MM.1S (cell line): Measurements from ENCODE around the gene IPCEF1.

Experiments
- DNase-seq: peaks from one replicate; pipeline ENCODE4 v3.0.0-alpha.2; 2015
- H2AFZ ChIP-seq: fragments of 300-600 bp; sonication (generic); 2 replicates; pipeline ENCODE4 v1.6.0; 2016; ENCODE audit warnings: antibody characterized with exemption, low read length
- H3F3A ChIP-seq: fragments of 300-600 bp; sonication (generic); 2 replicates; pipeline ENCODE4 v1.6.1; 2016; ENCODE audit warnings: mild to moderate bottlenecking, antibody characterized with exemption, low read length, moderate library complexity, mixed read lengths; ENCODE audit not compliant: insufficient read depth
- H3K27ac ChIP-seq: fragments of 300-600 bp; sonication (generic); 2 replicates; pipeline ENCODE4 v1.5.1; 2016; ENCODE audit warnings: mild to moderate bottlenecking, low read length
- H3K27me3 ChIP-seq: fragments of 300-600 bp; sonication (generic); replicated peaks from 2 replicates; pipeline ENCODE4 v1.6.0; 2016; ENCODE audit warnings: low read length; ENCODE audit not compliant: insufficient read depth
- H3K36me3 ChIP-seq: fragments of 300-600 bp; sonication (generic); replicated peaks from 2 replicates; pipeline ENCODE4 v1.6.1; 2016; ENCODE audit warnings: mild to moderate bottlenecking, low read length, mixed read lengths; ENCODE audit not compliant: insufficient read depth
- H3K4me1 ChIP-seq: fragments of 300-600 bp; sonication (generic); 2 replicates; pipeline ENCODE4 v1.6.1; 2016; ENCODE audit warnings: low read length, mixed read lengths
- H3K4me2 ChIP-seq: fragments of 300-600 bp; sonication (generic); 2 replicates; pipeline ENCODE4 v1.6.0; 2016; ENCODE audit warnings: low read depth, low read length
- H3K4me3 ChIP-seq: fragments of 300-600 bp; sonication (generic); 2 replicates; pipeline ENCODE4 v1.5.1; 2016; ENCODE audit warnings: low read length, mixed read lengths
- H3K79me2 ChIP-seq: fragments of 300-600 bp; sonication (generic); 2 replicates; pipeline ENCODE4 v1.6.1; 2016; ENCODE audit warnings: mixed run types, low read length, mixed read lengths
- H3K9ac ChIP-seq: fragments of 300-600 bp; sonication (generic); 2 replicates; pipeline ENCODE4 v1.6.1; 2016; ENCODE audit warnings: low read length, mixed read lengths
- H3K9me2 ChIP-seq: fragments of 300-600 bp; sonication (generic); replicated peaks from 2 replicates; pipeline ENCODE4 v1.6.1; 2016; ENCODE audit warnings: mild to moderate bottlenecking, low read length, mixed read lengths; ENCODE audit not compliant: insufficient read depth
- H3K9me3 ChIP-seq: fragments of 300-600 bp; sonication (generic); replicated peaks from 2 replicates; pipeline ENCODE4 v1.6.1; 2016; ENCODE audit warnings: mild to moderate bottlenecking, low read length, mixed read lengths; ENCODE audit not compliant: insufficient read depth
- H4K20me1 ChIP-seq: fragments of 300-600 bp; sonication (generic); 2 replicates; pipeline ENCODE4 v1.6.1; 2016; ENCODE audit warnings: mild to moderate bottlenecking, low read length, moderate library complexity, mixed read lengths; ENCODE audit not compliant: insufficient read depth
- EZH2 ChIP-seq: fragments of 300-600 bp; sonication (generic); optimal IDR thresholded peaks from 2 replicates; pipeline ENCODE3; 2017; ENCODE audit warnings: low read depth, mild to moderate bottlenecking, antibody characterized with exemption, low read length, mixed read lengths
- EZH2phosphoT487 ChIP-seq: fragments of 300-600 bp; sonication (generic); IDR thresholded peaks from 2 replicates; pipeline ENCODE4 v1.6.1; 2018; ENCODE audit warnings: antibody characterized with exemption, low read length
- TF ChIP-seq, protein P1 (sequence below): fragments of 300-600 bp; sonication (generic); IDR thresholded peaks from 2 replicates; pipeline ENCODE4 v1.5.1; 2016; ENCODE audit warnings: antibody characterized with exemption, low read length, mixed read lengths

Gene IPCEF1

DNA sequence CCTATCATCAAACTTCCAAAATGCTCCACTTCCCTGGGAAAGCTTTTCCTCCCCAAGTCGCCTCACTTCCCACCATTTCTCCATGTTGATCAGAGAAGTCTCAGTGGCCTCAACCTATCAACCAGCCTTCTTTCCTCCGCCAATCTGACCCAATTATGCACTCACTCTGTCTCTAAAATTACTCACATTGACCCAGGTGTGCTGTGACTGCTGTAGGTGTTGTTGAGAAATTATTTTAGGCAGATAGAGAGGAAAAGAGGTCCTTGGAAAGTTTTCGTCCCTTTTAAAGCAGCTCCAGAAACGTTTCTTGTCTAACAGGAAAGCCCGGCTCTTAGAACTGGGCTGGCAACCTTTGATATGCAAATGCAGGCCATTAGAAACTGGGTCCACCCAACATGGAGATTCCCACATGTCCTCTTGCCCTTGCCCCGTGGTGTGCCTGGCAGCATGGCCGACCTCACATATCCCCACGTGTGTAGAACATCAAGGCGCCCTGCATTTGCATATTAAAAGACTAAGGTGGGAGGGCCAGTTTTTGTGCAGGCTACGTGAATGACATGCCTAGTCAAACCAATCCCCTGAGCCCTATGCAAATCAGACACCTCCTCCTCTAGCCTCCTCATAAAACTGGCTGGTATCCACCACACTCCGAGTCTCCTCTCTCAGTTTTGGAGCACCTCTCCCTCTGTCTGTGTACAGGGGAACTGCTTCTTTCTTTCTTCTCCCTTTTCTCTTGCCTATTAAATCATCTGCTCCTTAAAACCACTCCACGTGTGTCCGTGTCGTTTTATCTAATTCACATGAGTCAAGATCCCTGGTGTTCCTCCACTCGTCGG lies 12.9 kb downstream of the IPCEF1 start:
- DNase-seq, result no peak
- Histone ChIP-seq H3K9ac (no peak overlapping the region), H3K9me2 (no peaks in the 10 kb centered on the region), H3K9me3 (no peaks in the 10 kb centered on the region), H3K79me2 (no peaks in the 10 kb centered on the region), H2AFZ (no peak overlapping the region), H3K4me3 (no peak overlapping the region), H3K4me2 (no peak overlapping the region), H3K27ac (no peak overlapping the region), H3F3A (no peaks in the 10 kb centered on the region), H3K4me1 (no peaks in the 10 kb centered on the region), H4K20me1 (no peaks in the 10 kb centered on the region), H3K27me3 (no peaks in the 10 kb centered on the region), H3K36me3 (no peaks in the 10 kb centered on the region)
- TF ChIP-seq, protein P1, sequence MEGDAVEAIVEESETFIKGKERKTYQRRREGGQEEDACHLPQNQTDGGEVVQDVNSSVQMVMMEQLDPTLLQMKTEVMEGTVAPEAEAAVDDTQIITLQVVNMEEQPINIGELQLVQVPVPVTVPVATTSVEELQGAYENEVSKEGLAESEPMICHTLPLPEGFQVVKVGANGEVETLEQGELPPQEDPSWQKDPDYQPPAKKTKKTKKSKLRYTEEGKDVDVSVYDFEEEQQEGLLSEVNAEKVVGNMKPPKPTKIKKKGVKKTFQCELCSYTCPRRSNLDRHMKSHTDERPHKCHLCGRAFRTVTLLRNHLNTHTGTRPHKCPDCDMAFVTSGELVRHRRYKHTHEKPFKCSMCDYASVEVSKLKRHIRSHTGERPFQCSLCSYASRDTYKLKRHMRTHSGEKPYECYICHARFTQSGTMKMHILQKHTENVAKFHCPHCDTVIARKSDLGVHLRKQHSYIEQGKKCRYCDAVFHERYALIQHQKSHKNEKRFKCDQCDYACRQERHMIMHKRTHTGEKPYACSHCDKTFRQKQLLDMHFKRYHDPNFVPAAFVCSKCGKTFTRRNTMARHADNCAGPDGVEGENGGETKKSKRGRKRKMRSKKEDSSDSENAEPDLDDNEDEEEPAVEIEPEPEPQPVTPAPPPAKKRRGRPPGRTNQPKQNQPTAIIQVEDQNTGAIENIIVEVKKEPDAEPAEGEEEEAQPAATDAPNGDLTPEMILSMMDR, result no peak
- TF ChIP-seq EZH2, result no peak

DNA sequence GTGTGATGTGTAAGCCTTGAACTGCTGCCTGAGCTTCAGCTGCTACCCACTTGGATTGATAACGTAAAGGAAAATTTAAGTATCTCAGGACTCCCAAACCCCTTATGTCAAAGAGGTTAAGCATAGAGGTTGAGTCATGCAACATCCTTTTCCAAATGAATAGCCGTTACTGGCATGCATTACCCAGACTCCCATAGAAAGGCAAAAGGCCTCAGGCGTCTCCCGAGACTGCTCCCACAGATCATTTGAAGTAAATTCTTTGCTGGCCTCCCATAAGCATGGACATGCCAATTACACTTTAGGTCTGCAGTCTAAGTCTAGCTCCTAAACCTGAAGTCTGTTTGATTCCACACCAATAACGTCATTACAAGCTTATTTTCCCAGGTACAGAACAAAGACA lies 14.7 kb downstream of the IPCEF1 start:
- TF ChIP-seq EZH2 (no peak), EZH2phosphoT487 (no peak)
- TF ChIP-seq, protein P1, result no peak

DNA sequence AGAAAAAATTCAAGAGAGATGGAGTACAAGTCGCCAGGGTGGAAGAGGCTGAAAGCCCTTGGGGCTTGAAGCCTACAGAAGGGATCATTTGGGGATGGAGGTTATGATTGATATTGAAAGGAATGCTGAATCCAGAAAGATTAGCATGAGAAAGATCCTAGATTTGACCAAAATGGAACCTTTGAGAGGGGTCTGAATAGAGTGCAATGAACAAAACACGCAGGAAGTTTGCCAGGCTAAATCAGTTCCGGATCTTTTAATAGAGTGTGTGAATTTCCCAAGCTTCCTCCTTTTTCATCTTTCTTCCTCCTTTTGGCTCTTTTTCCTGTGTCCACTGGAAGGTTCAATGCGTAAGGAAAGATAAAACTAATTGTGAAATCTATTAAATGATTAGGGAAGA lies 15.3 kb downstream of the IPCEF1 start:
- Histone ChIP-seq H3K79me2 (no peaks in the 10 kb centered on the region), H4K20me1 (no peaks in the 10 kb centered on the region), H3K4me1 (no peaks in the 10 kb centered on the region), H3K4me3 (no peak overlapping the region), H3K9me3 (no peaks in the 10 kb centered on the region), H3F3A (no peaks in the 10 kb centered on the region), H2AFZ (no peak overlapping the region), H3K27ac (no peak overlapping the region), H3K27me3 (no peaks in the 10 kb centered on the region), H3K9ac (no peak overlapping the region), H3K4me2 (no peak overlapping the region), H3K36me3 (no peaks in the 10 kb centered on the region), H3K9me2 (no peaks in the 10 kb centered on the region)
- DNase-seq, result no peak
- no peak for TF ChIP-seq EZH2phosphoT487
- TF ChIP-seq, protein P1, result no peak
- TF ChIP-seq EZH2, result no peak

More for the DNA sequence above, 14.7 kb downstream of the IPCEF1 start:
- no peak overlapping the region for H3K9ac ChIP-seq
- no peaks in the 10 kb centered on the region for H3K9me2 ChIP-seq
- H3K9me3 ChIP-seq, result no peaks in the 10 kb centered on the region
- H2AFZ ChIP-seq, result no peak overlapping the region
- no peaks in the 10 kb centered on the region for H3K79me2 ChIP-seq
- DNase-seq, result no peak
- H3F3A ChIP-seq, result no peaks in the 10 kb centered on the region
- no peaks in the 10 kb centered on the region for H4K20me1 ChIP-seq
- H3K4me2 ChIP-seq, result no peak overlapping the region
- H3K4me3 ChIP-seq, result no peak overlapping the region
- no peaks in the 10 kb centered on the region for H3K4me1 ChIP-seq
- no peak overlapping the region for H3K27ac ChIP-seq
- H3K36me3 ChIP-seq, result no peaks in the 10 kb centered on the region
- H3K27me3 ChIP-seq, result no peaks in the 10 kb centered on the region
